GM12873 (cell line): ENCODE results near the gene PLXNA4.

ENCODE experiments used
- TF ChIP-seq, protein P1 (sequence below): IDR thresholded peaks from 2 replicates; pipeline ENCODE4 v1.5.1; 2012; ENCODE audit warnings: low read depth, mild to moderate bottlenecking, moderate library complexity, low read length, control low read depth; ENCODE audit not compliant: insufficient read depth; ENCODE audit errors: missing control alignments

Gene PLXNA4

DNA sequence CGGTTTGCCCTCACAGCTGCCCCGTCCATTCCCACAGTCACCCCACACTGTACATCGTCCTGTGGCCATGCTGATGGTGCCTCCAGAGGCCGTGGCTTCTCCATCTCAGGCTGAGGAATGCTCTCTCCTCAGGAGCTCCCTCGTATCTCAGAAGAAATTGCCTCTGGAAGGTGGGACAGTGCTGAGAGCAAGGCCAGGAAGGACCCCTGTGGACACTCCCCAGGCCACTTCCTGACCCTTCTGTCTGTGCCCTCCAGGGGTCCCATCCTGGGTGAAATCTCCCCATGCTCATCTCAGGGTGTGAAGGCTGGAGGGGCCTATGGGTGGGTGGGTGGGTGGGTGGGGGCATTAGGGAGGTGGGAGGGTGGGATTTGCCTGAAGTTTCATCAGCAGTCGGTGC, 454.3 kb downstream of the PLXNA4 start:
- TF ChIP-seq, protein P1, sequence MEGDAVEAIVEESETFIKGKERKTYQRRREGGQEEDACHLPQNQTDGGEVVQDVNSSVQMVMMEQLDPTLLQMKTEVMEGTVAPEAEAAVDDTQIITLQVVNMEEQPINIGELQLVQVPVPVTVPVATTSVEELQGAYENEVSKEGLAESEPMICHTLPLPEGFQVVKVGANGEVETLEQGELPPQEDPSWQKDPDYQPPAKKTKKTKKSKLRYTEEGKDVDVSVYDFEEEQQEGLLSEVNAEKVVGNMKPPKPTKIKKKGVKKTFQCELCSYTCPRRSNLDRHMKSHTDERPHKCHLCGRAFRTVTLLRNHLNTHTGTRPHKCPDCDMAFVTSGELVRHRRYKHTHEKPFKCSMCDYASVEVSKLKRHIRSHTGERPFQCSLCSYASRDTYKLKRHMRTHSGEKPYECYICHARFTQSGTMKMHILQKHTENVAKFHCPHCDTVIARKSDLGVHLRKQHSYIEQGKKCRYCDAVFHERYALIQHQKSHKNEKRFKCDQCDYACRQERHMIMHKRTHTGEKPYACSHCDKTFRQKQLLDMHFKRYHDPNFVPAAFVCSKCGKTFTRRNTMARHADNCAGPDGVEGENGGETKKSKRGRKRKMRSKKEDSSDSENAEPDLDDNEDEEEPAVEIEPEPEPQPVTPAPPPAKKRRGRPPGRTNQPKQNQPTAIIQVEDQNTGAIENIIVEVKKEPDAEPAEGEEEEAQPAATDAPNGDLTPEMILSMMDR: no peak

DNA sequence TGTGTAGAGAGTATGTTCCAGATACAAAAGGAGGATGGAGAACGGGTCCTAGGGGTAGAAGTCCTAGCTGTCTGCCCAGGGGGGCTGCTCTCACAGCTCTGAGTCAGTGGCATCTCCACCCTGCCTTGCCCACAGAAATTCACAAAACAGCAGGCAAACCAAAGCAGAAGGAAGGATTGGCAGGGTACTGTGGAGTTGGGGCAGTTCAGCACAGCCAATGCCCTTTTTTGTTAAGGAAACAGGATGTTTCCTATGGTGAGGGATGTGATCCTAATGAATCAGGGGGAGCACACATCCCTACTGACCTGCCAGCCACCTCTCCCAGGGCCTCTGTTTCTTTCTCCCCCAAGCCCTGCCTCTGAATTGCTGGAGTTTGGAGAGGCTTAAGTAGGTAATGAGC, 457.6 kb downstream of the PLXNA4 start:
- TF ChIP-seq, protein P1: no peak

GRCh38 chr7:132117636-132118035, 458.6 kb downstream of the PLXNA4 start:
- TF ChIP-seq, protein P1: no peak

DNA sequence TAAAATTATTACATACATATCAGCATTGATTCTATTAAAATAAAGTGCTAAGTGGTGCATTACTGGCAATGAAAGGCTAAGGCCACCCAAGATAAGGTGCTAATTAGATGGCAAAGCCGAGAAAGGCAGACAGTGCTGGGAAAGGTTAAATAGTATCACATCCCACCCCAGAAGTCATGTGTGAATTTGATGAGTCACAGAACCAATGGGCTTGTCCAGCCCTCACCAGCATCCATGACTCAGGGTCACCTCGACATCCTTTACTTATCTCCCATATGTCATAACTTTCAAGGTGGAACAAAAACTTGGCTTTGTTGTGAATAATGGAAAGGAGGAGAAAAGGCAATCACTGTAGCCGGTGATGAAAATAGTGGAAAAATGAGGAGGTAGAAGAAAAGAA, 459.1 kb downstream of the PLXNA4 start:
- TF ChIP-seq, protein P1: no peak

DNA sequence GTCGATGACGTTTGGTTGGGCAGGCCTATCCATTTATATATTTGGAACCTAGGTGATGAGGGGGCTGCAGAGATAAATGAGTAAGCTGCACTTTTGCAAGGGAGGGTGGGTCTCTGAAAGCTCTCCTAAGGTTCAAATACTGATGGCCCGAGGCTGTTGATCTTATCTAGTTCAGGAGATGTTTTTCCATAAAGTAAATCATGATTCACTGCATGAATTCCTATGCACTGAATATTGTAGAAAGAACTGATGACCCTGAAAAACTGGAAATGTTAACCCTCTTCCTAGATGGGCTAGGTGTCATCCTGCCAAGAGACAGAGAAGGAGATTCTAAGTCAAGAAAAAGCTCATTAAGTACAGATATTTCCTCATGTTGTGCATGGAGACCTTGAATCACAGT, 459.9 kb downstream of the PLXNA4 start:
- TF ChIP-seq, protein P1: no peak

DNA sequence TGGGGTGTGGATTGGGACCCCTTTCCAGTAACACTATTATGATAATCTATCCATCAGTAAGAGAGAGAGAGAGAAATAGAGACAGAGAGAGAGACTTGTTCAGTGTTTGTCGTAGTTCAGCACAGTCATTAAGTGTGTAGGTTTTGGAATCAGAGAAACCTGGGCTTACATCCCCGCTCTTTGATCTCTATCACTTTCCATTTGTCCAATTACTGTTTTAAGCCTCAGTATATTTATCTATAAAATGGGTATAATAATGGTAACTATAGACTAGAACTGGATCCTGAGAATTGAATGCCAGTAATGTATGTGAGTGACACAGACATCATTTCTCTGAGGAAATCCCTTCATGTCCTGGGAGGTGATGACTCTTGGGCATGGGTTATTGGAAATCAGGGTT, 460.5 kb downstream of the PLXNA4 start:
- TF ChIP-seq, protein P1: no peak

GRCh38 chr7:132115028-132115427, 461.2 kb downstream of the PLXNA4 start:
- TF ChIP-seq, protein P1: no peak
